Neuronal stem cell (in vitro differentiated cells): ENCODE results near the gene EHD2.
"Not testable (repeated sequence)": the region's sequence is repeated elsewhere in the genome, so short reads cannot be mapped to it uniquely, and the experiment has no call there.

Source experiments
- DNase-seq: peaks from one replicate; pipeline ENCODE4 v3.0.0-alpha.2; 2013; ENCODE audit warnings: low spot score
- H2AFZ ChIP-seq: one replicate; pipeline ENCODE4 v1.6.1; 2013; ENCODE audit warnings: mild to moderate bottlenecking, low read length, inconsistent platforms
- H2AK5ac ChIP-seq: 2 replicates; pipeline ENCODE4 v1.6.1; 2013; ENCODE audit warnings: low read depth, mild to moderate bottlenecking, inconsistent platforms, low read length, moderate library complexity, mixed read lengths
- H2BK120ac ChIP-seq: 2 replicates; pipeline ENCODE4 v1.6.1; 2013; ENCODE audit warnings: low read depth, mild to moderate bottlenecking, inconsistent platforms, low read length, moderate library complexity, mixed read lengths
- H2BK12ac ChIP-seq: one replicate; pipeline ENCODE4 v1.6.1; 2013; ENCODE audit warnings: low read length, inconsistent platforms
- H2BK15ac ChIP-seq: 2 replicates; pipeline ENCODE4 v1.6.1; 2013; ENCODE audit warnings: mild to moderate bottlenecking, low read length, inconsistent platforms, mixed read lengths
- H2BK5ac ChIP-seq: one replicate; pipeline ENCODE4 v1.6.1; 2013; ENCODE audit warnings: inconsistent platforms, mild to moderate bottlenecking, low read length, moderate library complexity
- H3K14ac ChIP-seq: one replicate; pipeline ENCODE4 v1.6.1; 2013; ENCODE audit warnings: low read length, inconsistent platforms
- H3K18ac ChIP-seq: 2 replicates; pipeline ENCODE4 v1.6.1; 2013; ENCODE audit warnings: low read length, inconsistent platforms
- H3K23ac ChIP-seq: 2 replicates; pipeline ENCODE4 v1.6.1; 2013; ENCODE audit warnings: low read depth, mild to moderate bottlenecking, mixed read lengths, low read length, inconsistent platforms; ENCODE audit not compliant: poor library complexity
- H3K27ac ChIP-seq: replicated peaks from 3 replicates; pipeline ENCODE4 v1.5.1; 2013; ENCODE audit warnings: low read length, inconsistent platforms
- H3K27me3 ChIP-seq, 3 experiments: 2 replicates each; pipeline ENCODE4 v1.6.1; 2013; ENCODE audit warnings: low read length in 3 of 3, mild to moderate bottlenecking in 2 of 3, inconsistent platforms in 1 of 3, low read depth in 1 of 3, mixed read lengths in 1 of 3, moderate library complexity in 1 of 3; ENCODE audit not compliant: control insufficient read depth in 3 of 3, insufficient read depth in 3 of 3
- H3K36me3 ChIP-seq, 2 donors: replicated peaks in 1 of 2; 2 replicates each; pipeline ENCODE4 v1.6.1; 2013; ENCODE audit warnings: low read length in 2 of 2; ENCODE audit not compliant: control insufficient read depth in 2 of 2, insufficient read depth in 2 of 2
- H3K4ac ChIP-seq: 2 replicates; pipeline ENCODE4 v1.6.1; 2013; ENCODE audit warnings: inconsistent platforms, mild to moderate bottlenecking, low read length, moderate library complexity
- H3K4me1 ChIP-seq, 2 donors: 1 replicate in 1 of 2; 2 replicates in 1 of 2; pipeline ENCODE4 v1.6.1; 2013; ENCODE audit warnings: low read length in 2 of 2, low read depth in 1 of 2; ENCODE audit not compliant: control insufficient read depth in 2 of 2, insufficient read depth in 1 of 2
- H3K4me2 ChIP-seq: one replicate; pipeline ENCODE4 v1.6.1; 2013; ENCODE audit warnings: mild to moderate bottlenecking, low read length, inconsistent platforms; ENCODE audit not compliant: insufficient read depth, poor library complexity, severe bottlenecking
- H3K4me3 ChIP-seq, 2 donors: 2 replicates each; pipeline ENCODE4 v1.5.1; 2013; ENCODE audit warnings: low read length in 2 of 2, mild to moderate bottlenecking in 2 of 2, inconsistent platforms in 1 of 2, moderate library complexity in 1 of 2
- H3K79me1 ChIP-seq: one replicate; pipeline ENCODE4 v1.6.1; 2013; ENCODE audit warnings: low read depth, mild to moderate bottlenecking, inconsistent platforms, low read length, moderate library complexity
- H3K9ac ChIP-seq: one replicate; pipeline ENCODE4 v1.6.1; 2013; ENCODE audit warnings: mild to moderate bottlenecking, low read depth, low read length, inconsistent platforms; ENCODE audit not compliant: poor library complexity
- H3K9me3 ChIP-seq, 2 donors: replicated peaks in 1 of 2; 2 replicates each; pipeline versions ENCODE3 to v1.6.1; 2013; ENCODE audit warnings: low read length in 2 of 2, mild to moderate bottlenecking in 2 of 2, inconsistent platforms in 1 of 2, low read depth in 1 of 2, mixed read lengths in 1 of 2, moderate library complexity in 1 of 2; ENCODE audit not compliant: control insufficient read depth in 2 of 2, insufficient read depth in 1 of 2
- H4K8ac ChIP-seq: one replicate; pipeline ENCODE4 v1.6.1; 2013; ENCODE audit warnings: low read depth, mild to moderate bottlenecking, inconsistent platforms, low read length, moderate library complexity
- H4K91ac ChIP-seq: one replicate; pipeline ENCODE4 v1.6.1; 2013; ENCODE audit warnings: low read length, low read depth, mild to moderate bottlenecking, inconsistent platforms; ENCODE audit not compliant: poor library complexity
- WGBS, 2 donors: extraction: QIAGEN DNeasy Blood & Tissue Kit; methylation state at CpG; one replicate each; pipeline ENCODE4 v1.1.7; 2013; ENCODE audit warnings: missing lambda C conversion rate in 2 of 2, mixed read lengths in 1 of 2; ENCODE audit not compliant: insufficient read length in 2 of 2, insufficient replicate concordance in 1 of 2; ENCODE audit errors: extremely low coverage in 2 of 2; 5-methylcytosine and 5-hydroxymethylcytosine counted together

The EHD2 gene

GRCh38 chr19:47762615-47763308 lies 49.5 kb downstream of the EHD2 start:
- Histone ChIP-seq H3K4me1 (peaks cover 2 to 4% of the 10 kb centered on the region in 2 donors), H3K4me2 (no peak overlapping the region), H3K9me3 (peaks cover 0 to 2% of the 10 kb centered on the region in 2 donors), H3K27ac (no peak overlapping the region), H2BK15ac (no peak overlapping the region), H3K4me3 (no peak overlapping the region), H3K36me3 (peaks cover 6 to 16% of the 10 kb centered on the region in 2 donors), H4K8ac (no peak overlapping the region), H3K9ac (peak overlapping the region; percentile 44), H3K14ac (no peak overlapping the region), H3K27me3 (peaks cover 0 to 2% (median 0%) of the 10 kb centered on the region in 3 experiments), H3K79me1 (peaks cover under 1% of the 10 kb centered on the region), H2BK5ac (no peak overlapping the region), H3K18ac (peak overlapping the region; percentile 27), H2AFZ (no peak overlapping the region), H2AK5ac (no peak overlapping the region), H4K91ac (no peak overlapping the region), H2BK120ac (no peak overlapping the region), H2BK12ac (no peak overlapping the region), H3K23ac (no peak overlapping the region), H3K4ac (no peak overlapping the region)
- no CpG with 5 or more reads among the region's 18 CpGs for WGBS, 2 donors
- no peak for DNase-seq

- not testable (repeated sequence) for H2BK5ac ChIP-seq, H3K9ac ChIP-seq, H3K4me2 ChIP-seq, H2BK120ac ChIP-seq, H3K9me3 ChIP-seq, H2BK12ac ChIP-seq, H3K18ac ChIP-seq, H3K14ac ChIP-seq, H3K4me1 ChIP-seq, H2AFZ ChIP-seq, H3K23ac ChIP-seq, H2BK15ac ChIP-seq, H3K36me3 ChIP-seq, H3K4me3 ChIP-seq, H3K4ac ChIP-seq, H2AK5ac ChIP-seq, H4K8ac ChIP-seq, H3K79me1 ChIP-seq, H4K91ac ChIP-seq, DNase-seq, H3K27me3 ChIP-seq, H3K27ac ChIP-seq
- no CpG with 5 or more reads among the region's 3 CpGs for WGBS, 2 donors
Measured at GRCh38 chr19:47764705-47765104, 51.5 kb downstream of the EHD2 start.

- H3K4ac ChIP-seq, result no peak overlapping the region
- peak overlapping the region; percentile 12 for H2AFZ ChIP-seq
- no peak overlapping the region for H2BK120ac ChIP-seq
- H2BK15ac ChIP-seq, result no peak overlapping the region
- no peaks in the 10 kb centered on the region for H3K79me1 ChIP-seq
- no peaks in the 10 kb centered on the region for H3K36me3 ChIP-seq
- H3K9me3 ChIP-seq, result no peaks in the 10 kb centered on the region
- no peak overlapping the region for H3K18ac ChIP-seq
- H2BK5ac ChIP-seq, result no peak overlapping the region
- no peak overlapping the region for H3K14ac ChIP-seq
- H2AK5ac ChIP-seq, result no peak overlapping the region
- no peak overlapping the region for H4K8ac ChIP-seq
- H3K4me2 ChIP-seq, result no peak overlapping the region
- H3K27ac ChIP-seq, result no peak overlapping the region
- H3K27me3 ChIP-seq, result peaks cover 0 to 2% (median 0%) of the 10 kb centered on the region in 3 experiments
- H2BK12ac ChIP-seq, result no peak overlapping the region
- DNase-seq, result no peak
- peaks cover 6 to 7% of the 10 kb centered on the region in 2 donors for H3K4me1 ChIP-seq
- no peak overlapping the region for H4K91ac ChIP-seq
- no CpG with 5 or more reads among the region's 19 CpGs for WGBS, 2 donors
- H3K23ac ChIP-seq, result peak overlapping the region; percentile 44
- peak overlapping the region in 1 of 2 donors; percentile 22 for H3K4me3 ChIP-seq
- no peak overlapping the region for H3K9ac ChIP-seq
Measured at GRCh38 chr19:47765523-47766358, 52.5 kb downstream of the EHD2 start.

GRCh38 chr19:47766359-47766620 lies 53.1 kb downstream of the EHD2 start:
- Histone ChIP-seq H2BK15ac (no peak overlapping the region), H3K27me3 (peaks cover 0 to 2% (median 0%) of the 10 kb centered on the region in 3 experiments)
- no CpG with 5 or more reads among the region's 7 CpGs for WGBS, 2 donors

More at GRCh38 chr19:47766359-47766620, 53.1 kb downstream of the EHD2 start:
- no peak overlapping the region for H3K27ac ChIP-seq
- no peak overlapping the region for H3K9ac ChIP-seq
- H2BK5ac ChIP-seq, result no peak overlapping the region
- no peak overlapping the region for H2AK5ac ChIP-seq
- no peak overlapping the region for H3K4ac ChIP-seq
- H2BK12ac ChIP-seq, result no peak overlapping the region
- no peak overlapping the region for H3K14ac ChIP-seq
- H2AFZ ChIP-seq, result no peak overlapping the region
- H3K36me3 ChIP-seq, result no peaks in the 10 kb centered on the region
- H3K4me1 ChIP-seq, result peaks cover 6 to 7% of the 10 kb centered on the region in 2 donors
- H3K23ac ChIP-seq, result peak overlapping the region; percentile 44
- DNase-seq, result no peak
- no peaks in the 10 kb centered on the region for H3K79me1 ChIP-seq
- no peak overlapping the region for H3K4me2 ChIP-seq
- H4K8ac ChIP-seq, result no peak overlapping the region
- H3K4me3 ChIP-seq, result no peak overlapping the region
- no peak overlapping the region for H4K91ac ChIP-seq
- H3K9me3 ChIP-seq, result no peaks in the 10 kb centered on the region
- no peak overlapping the region for H2BK120ac ChIP-seq
- no peak overlapping the region for H3K18ac ChIP-seq
